Epithelial cell of esophagus (primary cell): Measurements from ENCODE around the gene PHF21A.

Experiments used
- DNase-seq: peaks from one replicate; pipeline ENCODE4 v3.0.0; 2010; ENCODE audit warnings: low read depth
- H3K4me3 ChIP-seq: 2 replicates; pipeline ENCODE4 v1.5.1; 2011; ENCODE audit warnings: mild to moderate bottlenecking, low read length, control low read depth
- TF ChIP-seq, protein P1 (sequence below): IDR thresholded peaks from 2 replicates; pipeline ENCODE4 v1.5.1; 2011; ENCODE audit warnings: low read depth, mild to moderate bottlenecking, low read length, control low read depth, inconsistent platforms; ENCODE audit not compliant: insufficient read depth; ENCODE audit errors: missing control alignments

Gene PHF21A

DNA sequence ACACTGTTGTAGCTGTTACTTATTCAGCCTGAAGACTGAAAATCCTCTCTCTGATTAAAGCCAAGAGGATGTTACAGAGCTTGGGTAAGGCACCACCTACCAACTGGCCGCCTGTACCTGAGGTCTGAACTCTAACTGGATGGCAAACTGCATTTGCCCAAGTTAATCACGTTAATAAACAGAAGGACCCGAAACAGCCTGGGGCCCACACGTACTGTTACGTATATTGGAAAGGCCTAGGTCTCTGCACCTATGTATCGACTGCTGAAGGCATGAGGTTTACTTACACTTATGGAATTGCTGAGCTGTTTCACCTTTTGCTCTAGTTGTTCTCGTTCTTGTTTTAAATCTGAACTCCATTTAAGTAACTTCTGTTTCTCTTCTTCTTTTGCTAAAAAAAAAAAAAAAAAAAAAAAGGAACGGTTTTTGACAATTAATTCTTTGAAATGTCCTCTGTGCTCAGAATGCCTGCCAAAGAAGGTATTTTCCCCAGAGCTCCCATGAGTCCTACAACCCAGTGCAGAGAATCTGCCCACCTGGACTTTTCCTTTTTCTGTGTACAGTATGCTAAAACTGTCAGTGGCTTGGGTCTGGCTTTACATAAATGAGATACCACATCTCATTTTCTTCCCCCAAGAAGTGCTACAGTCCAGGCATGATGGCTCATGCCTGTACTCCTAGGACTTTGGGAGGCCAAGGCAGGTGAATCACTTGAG is 185.7 kb downstream of the PHF21A start:
- TF ChIP-seq, protein P1, sequence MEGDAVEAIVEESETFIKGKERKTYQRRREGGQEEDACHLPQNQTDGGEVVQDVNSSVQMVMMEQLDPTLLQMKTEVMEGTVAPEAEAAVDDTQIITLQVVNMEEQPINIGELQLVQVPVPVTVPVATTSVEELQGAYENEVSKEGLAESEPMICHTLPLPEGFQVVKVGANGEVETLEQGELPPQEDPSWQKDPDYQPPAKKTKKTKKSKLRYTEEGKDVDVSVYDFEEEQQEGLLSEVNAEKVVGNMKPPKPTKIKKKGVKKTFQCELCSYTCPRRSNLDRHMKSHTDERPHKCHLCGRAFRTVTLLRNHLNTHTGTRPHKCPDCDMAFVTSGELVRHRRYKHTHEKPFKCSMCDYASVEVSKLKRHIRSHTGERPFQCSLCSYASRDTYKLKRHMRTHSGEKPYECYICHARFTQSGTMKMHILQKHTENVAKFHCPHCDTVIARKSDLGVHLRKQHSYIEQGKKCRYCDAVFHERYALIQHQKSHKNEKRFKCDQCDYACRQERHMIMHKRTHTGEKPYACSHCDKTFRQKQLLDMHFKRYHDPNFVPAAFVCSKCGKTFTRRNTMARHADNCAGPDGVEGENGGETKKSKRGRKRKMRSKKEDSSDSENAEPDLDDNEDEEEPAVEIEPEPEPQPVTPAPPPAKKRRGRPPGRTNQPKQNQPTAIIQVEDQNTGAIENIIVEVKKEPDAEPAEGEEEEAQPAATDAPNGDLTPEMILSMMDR = no peak

GRCh38 chr11:45934580-45935318 is 186.5 kb downstream of the PHF21A start:
- DNase-seq = peak; percentile 71

More for the DNA sequence above, 185.7 kb downstream of the PHF21A start:
- no peak for DNase-seq
- H3K4me3 ChIP-seq = no peak overlapping the region

GRCh38 chr11:45933846-45934579 is 187.2 kb downstream of the PHF21A start:
- H3K4me3 ChIP-seq = no peak overlapping the region
- no peak for DNase-seq
- TF ChIP-seq, protein P1 = no peak

More at GRCh38 chr11:45934580-45935318, 186.5 kb downstream of the PHF21A start:
- H3K4me3 ChIP-seq = no peak overlapping the region
- TF ChIP-seq, protein P1 = no peak

- no peak overlapping the region for H3K4me3 ChIP-seq
- TF ChIP-seq, protein P1 = no peak
- DNase-seq = peak; percentile 33
These were observed 188.0 kb downstream of the PHF21A start for GRCh38 chr11:45933131-45933831.

GRCh38 chr11:45932217-45932616 is 189.0 kb downstream of the PHF21A start:
- TF ChIP-seq, protein P1 = no peak
- no peak for DNase-seq
- H3K4me3 ChIP-seq = no peak overlapping the region

GRCh38 chr11:45931739-45932138 is 189.5 kb downstream of the PHF21A start:
- no peak overlapping the region for H3K4me3 ChIP-seq
- DNase-seq = peak; percentile 49
- TF ChIP-seq, protein P1 = no peak
